Spinal cord (tissue), 10 donors: ENCODE data around the gene BANK1. TPM values are rescaled to one million over a fixed set of nuclear protein-coding genes. Genes with fewer than 3 reads are reported as not detected.

ENCODE experiments used
- DNase-seq, 6 donors: peaks; one replicate each; pipeline versions ENCODE4 v3.0.0 to v3.0.0-alpha.2; 2013 to 2015; ENCODE audit warnings: low spot score in 6 of 6, low read depth in 4 of 6
- H3K27ac ChIP-seq: one replicate; pipeline ENCODE4 v1.5.1; 2013; ENCODE audit warnings: low read depth, low read length, control low read depth
- H3K27me3 ChIP-seq: one replicate; pipeline ENCODE4 v1.6.1; 2013; ENCODE audit warnings: low read length; ENCODE audit not compliant: control insufficient read depth, insufficient read depth
- H3K36me3 ChIP-seq: one replicate; pipeline ENCODE4 v1.6.1; 2013; ENCODE audit warnings: low read length; ENCODE audit not compliant: control insufficient read depth, insufficient read depth
- H3K4me1 ChIP-seq: one replicate; pipeline ENCODE4 v1.6.1; 2013; ENCODE audit warnings: low read length; ENCODE audit not compliant: control insufficient read depth, insufficient read depth
- H3K4me3 ChIP-seq: one replicate; pipeline ENCODE4 v1.5.1; 2013; ENCODE audit warnings: low read depth, low read length, control low read depth
- H3K9me3 ChIP-seq: one replicate; pipeline ENCODE4 v1.6.1; 2013; ENCODE audit warnings: low read length; ENCODE audit not compliant: control insufficient read depth, insufficient read depth
- WGBS: methylation state at CpG from one replicate; pipeline ENCODE4 v1.1.5; 2013; ENCODE audit warnings: missing lambda C conversion rate; ENCODE audit not compliant: insufficient coverage; 5-methylcytosine and 5-hydroxymethylcytosine counted together
- polyA plus RNA-seq, 2 donors: library from polyadenylated mRNA; unstranded; fragments of 120-200 nt; gene quantifications; one replicate each; pipeline ENCODE4 v1.2.1, GENCODE V29; 2013; ENCODE audit not compliant: insufficient read length in 2 of 2
- total RNA-seq, 2 donors: library from RNA; depleted of rRNA in 1 of 2; stranded (reverse); fragments of 120-200 nt in 1 of 2; fragments of >200 nt in 1 of 2; gene quantifications; one replicate each; pipeline versions ENCODE4 v1.2.3 to v1.2.4, GENCODE V29; 2013 to 2014
- donor health status: healthy.

The BANK1 gene
- total and polyA plus RNA-seq, 4 donors: 0.61 to 1.5 (median 1.2) TPM

GRCh38 chr4:101780284-101780683, 10.2 kb upstream of the BANK1 start:
- Histone ChIP-seq H3K9me3 (no peaks in the 10 kb centered on the region), H3K27ac (no peak overlapping the region), H3K4me3 (no peak overlapping the region), H3K36me3 (no peaks in the 10 kb centered on the region), H3K4me1 (no peaks in the 10 kb centered on the region), H3K27me3 (no peaks in the 10 kb centered on the region)
- 80% methylated on average over 1 of the region's 5 CpGs for WGBS
- no peak for DNase-seq

GRCh38 chr4:101782546-101782945, 8.0 kb upstream of the BANK1 start:
- Histone ChIP-seq H3K27ac (no peak overlapping the region), H3K36me3 (no peaks in the 10 kb centered on the region), H3K9me3 (no peaks in the 10 kb centered on the region), H3K27me3 (no peaks in the 10 kb centered on the region), H3K4me3 (no peak overlapping the region), H3K4me1 (no peaks in the 10 kb centered on the region)
- no CpG with 5 or more reads among the region's 2 CpGs for WGBS
- DNase-seq: no peak

- Histone ChIP-seq H3K4me1 (no peaks in the 10 kb centered on the region), H3K27ac (no peak overlapping the region), H3K4me3 (no peak overlapping the region), H3K36me3 (no peaks in the 10 kb centered on the region), H3K9me3 (no peaks in the 10 kb centered on the region), H3K27me3 (no peaks in the 10 kb centered on the region)
- DNase-seq: no peak
- no CpG with 5 or more reads among the region's 1 CpG for WGBS
Observed at GRCh38 chr4:101784957-101785356, 5.6 kb upstream of the BANK1 start.

- peaks cover under 1% of the 10 kb centered on the region for H3K4me1 ChIP-seq
- no peak for DNase-seq
- no CpG with 5 or more reads among the region's 1 CpG for WGBS
- no peak overlapping the region for H3K27ac ChIP-seq
- H3K9me3 ChIP-seq: no peaks in the 10 kb centered on the region
- H3K36me3 ChIP-seq: no peaks in the 10 kb centered on the region
- no peaks in the 10 kb centered on the region for H3K27me3 ChIP-seq
- H3K4me3 ChIP-seq: no peak overlapping the region
Observed at GRCh38 chr4:101785486-101785885, 5.0 kb upstream of the BANK1 start.

- peak; percentile 38 to 86 (median 56) for DNase-seq
- H3K4me1 ChIP-seq: peaks cover 9% of the 10 kb centered on the region
- H3K27me3 ChIP-seq: peaks cover 6% of the 10 kb centered on the region
- no peaks in the 10 kb centered on the region for H3K9me3 ChIP-seq
- no peaks in the 10 kb centered on the region for H3K36me3 ChIP-seq
- H3K4me3 ChIP-seq: no peak overlapping the region
- peak overlapping the region; percentile 57 for H3K27ac ChIP-seq
- 0% methylated on average over 1 of the region's 4 CpGs for WGBS
Observed at GRCh38 chr4:101787701-101788316, 2.7 kb upstream of the BANK1 start.

- H3K9me3 ChIP-seq: no peaks in the 10 kb centered on the region
- 22% methylated on average over 7 of the region's 12 CpGs for WGBS
- DNase-seq: no peak
- peak overlapping the region; percentile 55 for H3K4me3 ChIP-seq
- H3K27me3 ChIP-seq: peaks cover 6% of the 10 kb centered on the region
- peaks cover 9% of the 10 kb centered on the region for H3K4me1 ChIP-seq
- H3K27ac ChIP-seq: no peak overlapping the region
- H3K36me3 ChIP-seq: no peaks in the 10 kb centered on the region
Observed at GRCh38 chr4:101791182-101791558, 640 bp downstream of the BANK1 start.

GRCh38 chr4:101792056-101792590, 1.6 kb downstream of the BANK1 start:
- H3K27ac ChIP-seq: no peak overlapping the region
- no peaks in the 10 kb centered on the region for H3K36me3 ChIP-seq
- no peak overlapping the region for H3K4me3 ChIP-seq
- H3K9me3 ChIP-seq: no peaks in the 10 kb centered on the region
- peaks cover 9% of the 10 kb centered on the region for H3K4me1 ChIP-seq
- H3K27me3 ChIP-seq: peaks cover 6% of the 10 kb centered on the region
- no CpG with 5 or more reads among the region's 4 CpGs for WGBS
- DNase-seq: no peak

GRCh38 chr4:101793397-101793796, 2.9 kb downstream of the BANK1 start:
- Histone ChIP-seq H3K27ac (no peak overlapping the region), H3K4me3 (no peak overlapping the region), H3K27me3 (peaks cover 6% of the 10 kb centered on the region), H3K36me3 (no peaks in the 10 kb centered on the region), H3K9me3 (no peaks in the 10 kb centered on the region), H3K4me1 (peaks cover 9% of the 10 kb centered on the region)
- DNase-seq: no peak

GRCh38 chr4:101794806-101795205, 4.3 kb downstream of the BANK1 start:
- DNase-seq: no peak
- peaks cover 9% of the 10 kb centered on the region for H3K4me1 ChIP-seq
- no CpG with 5 or more reads among the region's 1 CpG for WGBS

GRCh38 chr4:101795704-101796103, 5.2 kb downstream of the BANK1 start:
- Histone ChIP-seq H3K4me1 (peaks cover 6% of the 10 kb centered on the region), H3K27me3 (peaks cover 6% of the 10 kb centered on the region), H3K9me3 (no peaks in the 10 kb centered on the region), H3K27ac (no peak overlapping the region), H3K4me3 (no peak overlapping the region), H3K36me3 (no peaks in the 10 kb centered on the region)
- no peak for DNase-seq

More at GRCh38 chr4:101794806-101795205, 4.3 kb downstream of the BANK1 start:
- Histone ChIP-seq H3K9me3 (no peaks in the 10 kb centered on the region), H3K4me3 (no peak overlapping the region), H3K36me3 (no peaks in the 10 kb centered on the region), H3K27me3 (peaks cover 6% of the 10 kb centered on the region), H3K27ac (no peak overlapping the region)
